NCI-H345 treated with DMSO at 0.1 percent for 48 hours (cell line): Measurements from ENCODE around the gene TMEM17.

Source experiments
- DNase-seq: peaks from one replicate; lab custom pipeline; 2025; ENCODE audit not compliant: unreplicated experiment; lab: John Stamatoyannopoulos, UW

The TMEM17 gene

DNA sequence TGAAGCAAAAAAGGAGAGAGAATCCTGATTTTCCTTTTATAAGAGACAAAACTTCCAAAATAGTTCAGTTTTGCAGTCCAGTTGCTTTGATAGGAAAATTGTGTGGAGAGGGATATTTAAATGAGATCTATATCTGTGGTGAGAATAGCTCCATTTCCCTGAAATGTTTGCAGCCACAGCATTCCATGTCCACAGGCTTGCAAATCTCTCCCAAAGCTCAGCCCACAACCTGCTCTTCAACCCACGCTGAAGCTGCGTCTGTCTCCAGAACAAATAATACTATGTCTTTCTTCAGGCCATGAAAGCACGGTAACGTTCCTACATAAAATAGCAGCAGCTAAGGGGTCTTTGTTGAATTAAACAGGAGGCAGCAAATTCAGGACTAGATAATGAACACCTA is 31.8 kb downstream of the TMEM17 start:
- DNase-seq = no peak

DNA sequence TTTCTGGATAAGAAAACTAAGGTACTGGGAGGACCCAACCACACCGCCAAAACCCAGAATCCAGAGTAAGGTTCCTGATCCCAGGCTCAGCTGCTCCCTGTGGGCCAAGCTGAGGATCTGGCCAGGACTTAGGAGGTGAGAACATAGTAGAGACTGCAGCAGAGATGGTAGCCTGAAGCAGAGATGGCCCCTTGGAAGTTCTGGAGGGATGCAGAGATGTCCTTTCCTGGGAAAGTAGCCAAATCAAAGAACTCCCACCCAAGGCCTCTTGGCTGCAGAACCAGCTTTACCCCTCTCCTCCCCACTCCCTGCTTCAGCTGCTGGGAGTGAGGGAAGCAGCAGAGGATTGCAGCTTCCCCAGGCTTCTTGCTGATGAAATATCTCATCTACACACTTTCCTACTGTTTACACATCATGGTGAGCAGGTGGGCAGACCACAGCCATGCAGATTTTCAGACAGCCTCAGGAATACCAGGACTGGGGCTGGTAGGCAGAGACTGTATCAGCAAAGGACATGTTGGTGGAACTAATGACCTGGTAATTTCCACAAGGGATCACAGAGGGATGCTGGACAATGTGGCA is 32.7 kb downstream of the TMEM17 start:
- DNase-seq = no peak

DNA sequence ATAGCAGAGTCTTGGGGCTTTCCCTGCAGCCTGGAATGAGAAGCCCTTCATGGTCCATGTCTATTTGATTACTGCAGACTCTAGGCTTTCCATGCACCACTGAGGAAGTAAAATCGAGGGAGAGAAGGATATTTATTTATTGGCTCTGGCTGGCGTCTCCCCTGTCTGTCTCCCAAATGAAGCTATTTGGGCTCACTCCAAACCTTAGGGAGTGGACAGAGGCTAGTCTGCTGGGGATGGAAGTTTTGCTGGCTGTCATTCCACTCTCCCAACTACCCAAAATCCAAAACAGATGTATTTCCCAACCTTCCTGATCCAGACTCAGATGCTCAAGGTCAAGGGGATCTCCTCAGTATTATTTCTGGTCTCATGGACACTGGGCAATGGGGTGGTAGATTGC is 33.7 kb downstream of the TMEM17 start:
- DNase-seq = no peak

DNA sequence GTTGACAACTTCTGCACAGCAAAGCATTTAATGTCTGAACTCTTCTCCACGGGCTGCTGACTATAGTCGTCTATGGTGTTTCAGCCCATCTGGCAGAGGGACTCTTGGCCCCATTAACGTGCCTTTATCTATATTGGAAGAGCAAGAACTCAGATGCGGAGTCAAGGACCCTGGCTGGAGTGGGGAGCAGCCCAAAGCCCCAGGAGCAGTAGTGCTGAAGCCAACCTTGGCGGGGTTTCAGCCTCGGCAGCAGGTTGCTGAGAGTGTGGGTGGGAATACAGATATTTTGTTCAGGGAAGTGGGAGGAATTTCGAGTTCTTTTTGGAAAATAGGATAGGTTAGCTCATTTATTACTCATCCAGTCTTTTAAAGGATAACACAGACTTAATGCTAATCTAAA is 34.2 kb downstream of the TMEM17 start:
- no peak for DNase-seq

DNA sequence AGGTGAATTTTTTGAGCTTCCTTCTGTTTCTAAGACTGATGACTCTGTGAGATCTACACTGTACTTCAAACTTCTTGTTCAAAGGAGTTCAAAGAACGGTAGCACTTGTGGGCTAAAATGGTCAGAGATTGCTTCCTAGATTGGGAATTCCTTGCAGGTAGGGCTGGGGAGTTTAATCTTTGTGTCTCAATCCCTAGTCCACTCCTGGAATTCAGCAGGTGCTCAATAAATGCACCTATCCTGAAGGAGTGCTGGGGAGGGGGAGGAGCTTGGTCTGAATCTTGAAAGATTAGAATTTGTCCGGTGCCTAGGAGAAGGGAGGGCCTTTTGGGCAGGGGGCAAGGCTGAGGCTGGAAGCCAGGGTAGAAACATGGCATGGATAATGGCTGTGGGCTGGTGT is 34.6 kb downstream of the TMEM17 start:
- DNase-seq = no peak

DNA sequence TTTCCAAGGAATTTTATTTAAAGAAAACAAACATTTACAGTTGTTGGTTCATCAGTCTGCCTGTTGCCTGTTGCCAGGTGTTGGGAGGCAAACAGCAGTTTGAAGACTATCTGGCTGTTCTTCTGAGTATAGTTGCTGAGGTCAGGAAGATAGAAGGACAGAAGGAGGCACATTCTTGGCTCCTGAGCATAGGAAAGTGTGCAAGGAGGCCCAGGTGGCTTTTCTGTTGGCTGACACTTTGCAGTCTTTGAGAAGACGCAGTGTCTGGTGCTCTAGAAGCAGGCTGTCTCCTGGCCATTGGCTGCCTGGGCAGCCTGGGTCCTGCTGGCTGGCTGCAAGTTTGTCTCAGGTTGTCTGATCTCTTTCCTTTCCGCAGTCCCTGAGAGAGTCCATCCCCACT is 36.4 kb downstream of the TMEM17 start:
- no peak for DNase-seq

DNA sequence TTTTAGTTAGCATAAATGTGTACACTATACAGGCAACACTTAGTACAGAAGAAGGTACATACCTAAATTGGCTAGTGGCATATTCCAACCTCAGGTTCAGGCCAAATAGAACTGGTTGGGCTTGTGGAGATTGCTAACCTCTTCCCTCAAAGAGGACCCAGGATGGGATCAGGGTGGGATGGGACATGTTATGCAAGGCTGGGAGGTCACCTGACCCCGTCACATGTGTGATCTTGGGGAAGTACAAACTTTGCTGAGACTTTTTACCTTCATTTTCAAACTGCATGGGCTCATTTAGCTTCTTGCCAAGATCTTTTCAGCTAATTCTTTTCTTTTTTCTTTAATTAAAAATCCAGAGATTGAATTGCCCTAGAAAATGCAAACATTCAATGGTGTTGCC is 36.9 kb downstream of the TMEM17 start:
- DNase-seq = no peak

DNA sequence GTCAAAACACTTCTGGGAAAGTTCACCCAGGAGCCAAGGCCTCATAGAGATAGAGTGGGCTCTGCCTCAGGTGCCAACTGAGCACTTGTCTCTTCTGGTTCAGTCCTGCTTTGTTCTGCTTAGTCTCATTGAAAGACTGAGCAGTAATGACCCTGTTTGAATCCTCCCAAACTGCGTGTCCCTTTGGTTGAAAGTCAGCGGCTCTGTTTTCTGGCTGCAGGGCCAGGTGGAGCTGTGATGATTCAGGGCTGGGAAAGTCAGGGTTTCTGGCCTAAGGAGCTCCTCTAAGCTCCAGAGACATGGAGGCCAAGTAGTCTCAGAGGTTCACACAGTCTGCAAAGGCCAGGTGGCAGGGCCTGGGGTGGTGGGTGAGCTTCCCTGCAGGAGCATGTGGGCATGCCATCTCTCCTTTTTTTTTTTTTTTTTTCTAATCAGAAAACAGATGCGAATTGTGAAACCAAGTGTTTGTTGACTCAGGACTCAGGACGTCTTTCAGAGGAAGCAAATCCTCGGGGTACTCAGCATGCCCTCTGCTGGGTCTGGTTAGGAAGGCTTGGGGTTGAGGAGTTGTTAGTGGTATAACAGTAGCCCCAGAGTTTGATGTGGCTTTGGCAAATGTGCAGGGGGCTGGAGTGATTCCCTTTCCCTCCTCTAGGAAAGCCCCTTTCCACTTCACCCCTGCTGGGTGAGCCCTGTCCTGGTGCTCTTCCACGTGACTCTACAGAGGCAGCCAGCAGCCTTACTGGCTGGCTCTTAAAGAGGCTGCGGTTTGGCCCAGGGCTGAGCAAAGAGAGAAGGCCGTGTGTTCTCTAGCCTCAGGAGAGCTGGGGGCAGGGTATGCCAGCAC is 38.3 kb downstream of the TMEM17 start:
- DNase-seq = peak; percentile 53

DNA sequence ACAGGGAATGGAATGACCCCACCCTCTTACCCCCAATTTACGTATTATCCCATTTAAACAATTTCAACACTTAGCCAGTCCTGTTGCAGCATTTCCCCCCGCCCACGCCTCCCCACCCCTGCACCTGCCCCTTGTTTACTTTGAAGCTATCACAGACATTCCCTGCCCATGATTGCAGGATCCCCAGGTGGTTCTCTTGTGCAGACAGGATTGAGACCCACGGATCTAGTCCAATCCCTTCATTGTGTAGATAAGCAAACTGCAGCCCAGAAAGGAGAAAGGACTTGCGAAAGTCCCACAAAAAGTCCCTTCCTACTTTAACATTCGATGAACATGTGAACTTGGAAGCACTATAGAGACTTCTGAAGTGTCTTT is 38.9 kb downstream of the TMEM17 start:
- peak; percentile 53 for DNase-seq

DNA sequence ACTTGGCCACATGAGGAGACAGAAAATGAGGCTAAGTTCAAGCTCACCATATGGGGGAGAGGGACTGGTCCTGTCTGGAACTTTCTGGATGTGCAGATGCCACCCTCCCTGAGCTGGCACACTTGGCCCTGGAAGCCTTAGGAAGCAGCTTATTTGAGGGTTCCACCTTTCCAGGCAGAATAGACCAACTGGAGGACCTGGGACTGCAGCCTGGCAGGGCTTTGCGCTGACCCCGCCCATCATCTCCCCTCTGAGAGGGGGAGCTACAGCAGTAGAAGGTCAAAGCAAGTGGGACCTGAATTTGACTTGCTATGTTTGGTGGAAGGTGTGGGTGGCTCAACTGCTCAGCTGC is 39.5 kb downstream of the TMEM17 start:
- no peak for DNase-seq

DNA sequence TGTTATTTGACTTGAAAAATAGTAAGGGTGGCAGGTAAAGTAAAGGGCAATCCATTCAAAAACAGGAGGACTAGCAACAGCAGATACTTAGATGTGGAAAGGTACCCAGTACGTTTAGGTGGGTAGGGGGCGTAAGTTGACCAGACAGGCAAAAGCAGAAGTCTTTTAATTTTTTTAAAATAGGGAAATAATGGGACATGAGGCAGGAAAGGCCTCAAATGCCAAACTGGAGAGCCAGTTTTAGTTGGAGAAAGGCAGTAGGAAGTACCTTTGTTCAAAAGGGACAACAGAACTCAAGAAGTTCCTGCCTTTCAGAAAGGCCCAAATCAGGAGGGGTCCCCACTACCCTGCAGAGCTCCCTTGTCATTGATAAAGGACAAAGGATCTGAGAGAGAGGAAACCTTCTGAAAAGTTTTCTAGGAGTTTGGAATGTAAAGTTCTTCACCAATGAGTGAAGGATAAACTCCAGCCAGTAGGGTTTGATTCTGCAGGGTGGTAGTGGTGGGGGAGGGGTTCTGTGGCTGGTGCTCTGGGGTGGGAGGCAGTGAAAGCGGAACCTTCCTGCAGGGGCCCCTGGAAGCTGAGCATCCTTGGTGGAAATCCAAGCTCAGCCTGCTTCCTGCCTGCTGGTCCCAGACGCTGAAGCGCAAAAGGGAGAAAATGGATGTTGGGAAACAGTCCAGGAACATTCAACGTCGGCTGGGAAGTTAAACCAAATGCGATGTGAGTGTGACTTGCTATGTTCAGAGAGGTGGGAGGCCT is 40.1 kb downstream of the TMEM17 start:
- no peak for DNase-seq

DNA sequence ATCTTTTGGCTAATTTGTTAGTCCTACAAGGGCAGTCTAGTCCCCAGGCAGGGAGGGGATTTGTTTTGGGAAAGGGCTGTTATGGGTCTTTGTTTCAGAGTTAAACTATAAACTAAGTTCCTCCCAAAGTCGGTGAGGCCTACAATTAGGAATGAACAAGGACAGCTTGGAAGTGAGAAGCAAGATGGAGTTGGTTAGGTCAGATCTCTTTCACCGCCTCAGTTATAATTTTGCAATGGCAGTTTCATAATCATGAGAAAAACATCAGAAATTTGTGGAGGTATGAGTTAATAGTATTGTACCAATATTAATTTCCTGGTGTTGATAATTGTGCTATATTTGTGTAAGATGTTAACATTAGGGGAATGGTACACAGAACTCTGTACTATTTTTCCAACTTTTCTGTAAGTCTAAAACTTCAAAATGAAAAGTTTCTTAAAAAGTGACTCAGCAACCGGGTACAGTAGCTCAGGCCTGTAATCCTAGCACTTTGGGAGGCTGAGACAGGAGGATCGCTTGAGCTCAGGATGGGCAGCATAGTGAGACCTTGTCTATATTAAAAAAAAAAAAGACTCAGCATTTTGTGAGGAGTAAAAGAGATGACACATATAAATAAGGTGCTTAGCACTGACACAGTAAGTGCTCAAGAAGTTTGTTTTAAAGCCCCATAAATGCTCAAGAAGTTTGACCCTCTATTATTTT is 40.8 kb downstream of the TMEM17 start:
- DNase-seq = no peak

DNA sequence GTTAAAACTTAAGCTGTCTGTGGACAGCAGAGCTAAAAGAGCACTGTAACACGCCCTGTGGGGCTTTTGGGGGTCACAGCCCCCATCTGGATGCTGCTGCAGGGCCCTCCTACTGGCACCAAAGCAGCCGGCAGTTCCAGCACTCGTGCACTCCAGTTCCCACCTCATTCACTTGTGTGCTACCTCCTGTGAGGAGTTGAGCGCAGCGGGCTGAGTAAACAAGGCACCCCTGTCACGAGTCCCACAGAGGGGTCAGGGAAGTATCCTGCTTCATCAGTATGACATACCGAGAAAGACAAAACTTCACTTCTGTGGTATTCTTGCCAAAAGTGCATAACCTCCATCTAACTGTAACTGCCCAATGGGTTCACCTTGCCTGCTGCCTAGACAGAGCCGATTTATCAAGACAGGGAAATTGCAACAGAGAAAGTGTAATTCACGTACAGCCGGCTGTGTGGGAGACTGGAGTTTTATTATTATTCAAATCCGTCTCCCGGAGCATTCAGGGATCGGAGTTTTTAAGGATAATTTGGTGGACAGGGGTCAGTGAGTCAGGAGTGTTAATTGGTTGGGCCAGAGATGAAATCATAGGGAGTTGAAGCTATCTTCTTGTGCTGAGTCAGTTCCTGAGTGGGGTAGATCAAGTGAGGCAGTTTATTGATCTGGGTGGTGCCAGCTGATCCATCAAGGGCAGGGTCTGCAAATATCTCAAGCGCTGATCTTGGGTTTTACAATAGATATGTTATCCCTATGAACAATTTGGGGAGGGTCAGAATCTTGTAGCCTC is 41.6 kb downstream of the TMEM17 start:
- no peak for DNase-seq

DNA sequence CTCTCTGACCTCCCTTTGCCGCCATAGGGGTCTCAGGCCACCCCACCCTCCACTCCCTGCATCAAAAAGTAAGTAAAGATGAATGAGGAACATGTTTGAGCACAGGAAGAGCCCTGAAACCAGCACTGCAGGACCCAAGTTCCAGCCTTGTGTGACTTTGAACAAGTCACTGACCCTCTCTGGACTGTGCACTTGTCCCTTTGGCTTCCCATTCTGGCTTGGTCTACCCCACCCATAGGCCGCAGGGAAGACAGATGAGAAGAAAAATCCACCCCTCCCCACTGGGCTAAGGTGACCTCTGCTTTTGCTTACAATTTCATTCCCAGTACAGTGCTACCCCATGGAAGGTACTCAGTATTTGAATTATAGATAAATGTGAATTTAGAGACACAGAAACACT is 43.8 kb downstream of the TMEM17 start:
- DNase-seq = no peak

DNA sequence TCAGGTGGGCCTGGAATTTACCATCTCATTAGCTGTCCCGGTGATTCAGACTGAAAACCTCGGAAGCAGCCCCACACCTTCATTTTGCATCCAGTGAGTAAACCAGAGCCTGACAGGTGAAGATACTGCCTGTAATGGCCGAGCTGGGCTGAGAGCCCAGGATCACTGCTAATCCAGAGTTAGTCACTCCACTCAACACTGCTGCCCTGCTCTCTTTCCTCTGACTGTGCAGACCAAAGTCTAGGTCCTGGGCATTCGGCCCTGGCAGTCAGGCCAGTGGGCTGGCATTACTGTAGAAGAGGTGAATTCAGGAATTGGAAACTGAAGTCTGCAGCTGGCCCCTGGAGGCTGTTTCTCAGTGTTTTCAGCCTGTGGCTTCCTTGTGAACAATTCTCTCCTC is 44.3 kb downstream of the TMEM17 start:
- no peak for DNase-seq

DNA sequence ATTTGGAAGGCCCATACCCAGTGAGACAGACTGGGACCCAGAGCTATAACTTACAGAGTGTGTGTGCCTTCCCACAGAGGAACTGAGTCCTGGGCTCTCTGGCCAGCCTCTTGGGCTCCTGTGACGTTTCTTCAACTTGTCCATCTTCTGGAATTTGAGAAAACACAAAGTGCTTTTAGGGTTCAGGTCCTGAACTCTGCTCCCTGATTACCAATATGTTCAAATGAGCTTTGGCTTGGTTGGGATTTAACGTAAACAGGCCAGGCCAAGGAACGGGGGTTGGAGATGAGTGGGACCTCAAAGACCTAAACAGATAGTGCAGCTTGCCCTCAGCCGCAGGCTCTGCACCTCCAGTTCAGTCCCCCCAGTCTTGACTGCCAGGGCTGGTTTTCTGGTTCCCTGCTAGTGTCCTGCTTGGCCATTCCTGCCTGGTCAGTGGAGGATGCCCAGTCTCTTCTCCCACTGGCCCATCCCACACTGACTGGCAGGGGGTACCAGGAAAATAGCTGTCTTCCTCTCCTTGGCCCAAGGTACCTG is 44.9 kb downstream of the TMEM17 start:
- DNase-seq = no peak

DNA sequence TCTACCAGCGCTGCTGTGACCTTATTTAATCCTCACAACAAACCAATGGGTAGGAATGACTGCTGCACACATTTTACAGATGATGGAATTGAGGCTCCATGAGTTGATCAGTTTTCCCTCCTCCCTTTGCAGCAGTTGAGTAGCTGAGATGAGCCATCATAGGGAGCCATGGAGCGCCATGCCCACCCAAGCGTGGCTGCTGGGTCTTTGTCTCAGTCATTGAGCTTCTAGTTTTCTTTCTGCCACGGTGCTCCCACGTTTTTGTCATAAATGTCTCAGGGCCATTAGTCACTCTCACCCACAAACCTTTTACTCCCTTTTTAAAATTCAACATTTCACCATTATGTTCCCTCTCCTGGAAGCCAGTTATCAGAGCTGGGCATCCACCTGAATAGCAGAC is 45.8 kb downstream of the TMEM17 start:
- no peak for DNase-seq

DNA sequence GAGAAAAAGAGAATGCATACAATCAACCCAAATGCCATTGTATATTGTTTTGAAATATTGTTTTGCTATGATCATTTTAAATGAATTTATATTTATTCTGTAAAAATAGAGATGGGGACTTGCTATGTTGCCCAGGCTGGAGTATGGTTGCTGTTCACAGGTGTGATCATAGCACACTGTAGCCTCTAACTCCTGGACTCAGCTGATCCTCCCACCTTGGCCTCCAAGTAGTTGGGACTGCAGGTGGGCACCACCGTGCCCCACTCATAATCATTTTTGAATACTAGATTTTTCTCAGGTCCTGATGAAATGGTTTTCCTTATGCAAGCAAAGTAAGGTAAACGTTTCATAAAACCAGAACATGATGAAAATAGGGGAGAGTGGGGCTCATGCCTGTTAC is 46.3 kb downstream of the TMEM17 start:
- DNase-seq = no peak

DNA sequence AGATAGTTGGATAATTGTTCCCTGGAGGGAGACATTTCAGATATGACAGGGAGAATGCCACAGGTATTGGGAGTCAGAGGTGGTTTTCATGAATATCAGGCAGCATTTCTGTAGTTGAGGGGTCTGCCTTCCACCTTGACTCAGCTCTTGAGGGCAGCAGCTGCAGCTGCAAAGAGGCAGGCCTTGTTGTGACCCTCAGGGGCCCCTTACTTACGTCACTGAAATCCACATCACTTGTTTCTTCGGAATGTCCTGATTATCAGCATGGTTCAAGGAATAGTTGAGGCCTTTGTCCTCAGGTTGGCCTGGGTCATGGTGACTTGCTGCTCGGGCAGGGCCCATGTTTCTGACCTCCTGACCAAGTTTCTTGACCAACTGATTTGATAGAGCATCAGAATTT is 46.9 kb downstream of the TMEM17 start:
- DNase-seq = no peak

DNA sequence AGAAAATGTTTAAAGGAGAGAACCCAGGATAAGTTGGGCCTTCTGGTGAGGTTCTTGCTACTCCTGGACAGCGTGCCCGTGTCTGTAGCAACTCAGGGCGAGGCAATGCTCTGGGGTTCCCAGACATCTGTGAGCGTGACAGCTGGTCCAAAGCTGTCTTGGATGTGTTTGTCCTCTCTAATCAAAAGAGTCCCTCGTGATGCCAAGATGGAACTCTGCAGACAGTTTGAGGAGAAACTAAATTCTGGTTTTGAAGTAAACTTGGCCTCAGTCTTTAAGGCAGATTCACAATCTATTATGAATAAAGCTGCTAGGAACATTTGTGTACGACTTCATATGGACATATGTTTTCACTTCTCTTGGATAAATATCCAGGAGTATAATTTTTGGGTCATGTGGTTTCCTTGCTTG is 47.3 kb downstream of the TMEM17 start:
- no peak for DNase-seq

DNA sequence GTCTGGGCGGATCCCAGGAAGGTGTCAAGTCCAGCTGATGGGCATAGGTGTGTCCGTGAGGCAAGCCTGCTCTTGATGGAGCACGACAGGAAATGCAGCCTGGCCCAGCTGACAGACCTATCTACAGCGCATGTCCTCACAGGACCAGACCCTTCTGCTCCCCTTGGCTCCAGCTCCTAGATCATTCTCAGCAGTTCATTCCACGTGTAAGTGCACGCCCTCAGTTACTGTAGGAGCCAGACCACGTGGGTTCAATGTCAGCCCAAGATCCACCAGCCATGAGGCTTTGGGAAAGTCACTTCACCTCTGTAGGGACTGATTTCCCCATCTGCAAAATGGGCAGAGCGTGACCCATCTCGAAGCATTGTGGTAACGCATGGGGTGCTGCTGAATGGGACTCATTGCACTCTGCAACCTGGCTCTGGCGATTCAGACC is 47.8 kb downstream of the TMEM17 start:
- DNase-seq = no peak
